Esophagus muscularis mucosa (tissue), 4 donors: ENCODE measurements around the gene KCNH1.

ENCODE experiments used
- EP300 ChIP-seq: sonication (generic); formaldehyde crosslinking; IDR thresholded peaks from one replicate; pipeline ENCODE4 v1.6.1; 2017; ENCODE audit warnings: antibody characterized with exemption
- POLR2A ChIP-seq: fragments of 450-650 bp; IDR thresholded peaks from one replicate; pipeline ENCODE4 v1.6.1; 2017; ENCODE audit warnings: antibody characterized with exemption, moderate library complexity, mild to moderate bottlenecking, low read depth
- POLR2AphosphoS5 ChIP-seq, 2 donors: sonication (generic); formaldehyde crosslinking; IDR thresholded peaks; one replicate each; pipeline ENCODE4 v1.6.1; 2017; ENCODE audit warnings: antibody characterized with exemption in 2 of 2
- TF ChIP-seq, protein P1 (sequence below), 3 experiments: fragments of 200-600 bp in 2 of 3; fragments of 450-650 bp in 1 of 3; sonication (generic) in 2 of 3; IDR thresholded peaks; one replicate each; pipeline ENCODE4 v1.5.1; 2017 to 2019; ENCODE audit warnings: antibody characterized with exemption in 3 of 3, mild to moderate bottlenecking in 2 of 3, moderate library complexity in 1 of 3

DNA sequence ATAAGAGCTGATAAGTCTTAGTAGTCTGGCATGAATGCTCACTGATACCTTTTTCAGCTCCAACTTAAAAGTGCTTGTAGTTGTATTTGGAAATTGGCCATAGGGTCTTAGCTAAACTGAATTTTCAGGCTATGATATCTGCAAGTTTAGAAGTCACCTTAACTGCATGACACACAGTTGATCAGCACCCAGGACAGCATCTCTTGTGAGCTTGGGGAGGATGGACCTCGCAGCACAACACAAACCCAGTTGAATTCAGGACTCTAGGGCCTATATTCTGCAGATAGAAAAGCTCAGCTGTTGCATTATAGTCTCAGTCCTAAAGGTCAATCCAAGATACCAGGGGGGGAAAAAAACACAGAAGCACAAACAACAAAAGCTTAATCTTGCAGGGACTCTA, 394.3 kb downstream of the KCNH1 start:
- TF ChIP-seq, protein P1, sequence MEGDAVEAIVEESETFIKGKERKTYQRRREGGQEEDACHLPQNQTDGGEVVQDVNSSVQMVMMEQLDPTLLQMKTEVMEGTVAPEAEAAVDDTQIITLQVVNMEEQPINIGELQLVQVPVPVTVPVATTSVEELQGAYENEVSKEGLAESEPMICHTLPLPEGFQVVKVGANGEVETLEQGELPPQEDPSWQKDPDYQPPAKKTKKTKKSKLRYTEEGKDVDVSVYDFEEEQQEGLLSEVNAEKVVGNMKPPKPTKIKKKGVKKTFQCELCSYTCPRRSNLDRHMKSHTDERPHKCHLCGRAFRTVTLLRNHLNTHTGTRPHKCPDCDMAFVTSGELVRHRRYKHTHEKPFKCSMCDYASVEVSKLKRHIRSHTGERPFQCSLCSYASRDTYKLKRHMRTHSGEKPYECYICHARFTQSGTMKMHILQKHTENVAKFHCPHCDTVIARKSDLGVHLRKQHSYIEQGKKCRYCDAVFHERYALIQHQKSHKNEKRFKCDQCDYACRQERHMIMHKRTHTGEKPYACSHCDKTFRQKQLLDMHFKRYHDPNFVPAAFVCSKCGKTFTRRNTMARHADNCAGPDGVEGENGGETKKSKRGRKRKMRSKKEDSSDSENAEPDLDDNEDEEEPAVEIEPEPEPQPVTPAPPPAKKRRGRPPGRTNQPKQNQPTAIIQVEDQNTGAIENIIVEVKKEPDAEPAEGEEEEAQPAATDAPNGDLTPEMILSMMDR (IDR thresholded peaks at IDR 0.05), result no peak
- no peak for TF ChIP-seq POLR2A
- no peak for TF ChIP-seq EP300
- no peak for TF ChIP-seq POLR2AphosphoS5 (IDR thresholded peaks at IDR 0.05)
